Osteoblast (primary cell): Measurements from ENCODE around the gene SORCS2. TPM values are rescaled to one million over a fixed set of nuclear protein-coding genes. Genes with fewer than 3 reads are reported as not detected.
A peak's percentile ranks its signal among the peaks of the same experiment; 100 is the strongest.

Source experiments
- DNase-seq: peaks from one replicate; pipeline ENCODE4 v3.0.0; 2011; ENCODE audit warnings: low spot score, mixed read lengths; ENCODE audit not compliant: insufficient read length; ENCODE audit errors: missing footprints
- H2AFZ ChIP-seq: 2 replicates; pipeline ENCODE4 v1.6.0; 2011; ENCODE audit warnings: mild to moderate bottlenecking, low read length
- H3K27ac ChIP-seq: 2 replicates; pipeline ENCODE4 v1.5.1; 2011; ENCODE audit warnings: mild to moderate bottlenecking, low read depth, low read length, moderate library complexity
- H3K27me3 ChIP-seq: 2 replicates; pipeline ENCODE4 v1.6.0; 2012; ENCODE audit warnings: mild to moderate bottlenecking, control low read depth, inconsistent platforms, low read length, moderate library complexity; ENCODE audit not compliant: insufficient read depth
- H3K36me3 ChIP-seq: 2 replicates; pipeline ENCODE4 v1.5.1; 2011; ENCODE audit warnings: mild to moderate bottlenecking, low read length, control low read depth, moderate library complexity; ENCODE audit not compliant: insufficient read depth
- H3K4me1 ChIP-seq: 2 replicates; pipeline ENCODE4 v1.5.1; 2011; ENCODE audit warnings: mild to moderate bottlenecking, low read length, control low read depth, moderate library complexity; ENCODE audit not compliant: insufficient read depth
- H3K4me2 ChIP-seq: 2 replicates; pipeline ENCODE4 v1.6.0; 2011; ENCODE audit warnings: mild to moderate bottlenecking, low read length; ENCODE audit not compliant: insufficient read depth
- H3K4me3 ChIP-seq: fragments of 200-600 bp; sonication (generic); 3 replicates; pipeline ENCODE4 v1.5.1; 2012; ENCODE audit warnings: mild to moderate bottlenecking, low read length, inconsistent platforms; ENCODE audit not compliant: insufficient read depth
- H3K79me2 ChIP-seq: 2 replicates; pipeline ENCODE4 v1.6.0; 2012; ENCODE audit warnings: mild to moderate bottlenecking, low read length, control low read depth, inconsistent platforms; ENCODE audit not compliant: insufficient read depth
- H3K9me3 ChIP-seq: 2 replicates; pipeline ENCODE4 v1.5.1; 2011; ENCODE audit warnings: low read depth, low read length, control low read depth
- H4K20me1 ChIP-seq: 2 replicates; pipeline ENCODE4 v1.6.0; 2012; ENCODE audit warnings: mild to moderate bottlenecking, low read length, control low read depth; ENCODE audit not compliant: insufficient read depth
- total RNA-seq: library from RNA; depleted of rRNA; stranded (reverse); fragments of >200 nt; gene quantifications from 2 replicates; pipeline ENCODE4 v1.2.3, GENCODE V29; 2012
- TF ChIP-seq, protein P1 (sequence below): IDR thresholded peaks from 2 replicates; pipeline ENCODE4 v1.5.1; 2011; ENCODE audit warnings: mild to moderate bottlenecking, low read depth, low read length, moderate library complexity; ENCODE audit errors: extremely low read depth

SORCS2 gene
- total RNA-seq, 1 donor: 9.0 TPM

GRCh38 chr4:7641712-7642111, 449.4 kb downstream of the SORCS2 start:
- no peaks in the 10 kb centered on the region for H3K79me2 ChIP-seq

DNA sequence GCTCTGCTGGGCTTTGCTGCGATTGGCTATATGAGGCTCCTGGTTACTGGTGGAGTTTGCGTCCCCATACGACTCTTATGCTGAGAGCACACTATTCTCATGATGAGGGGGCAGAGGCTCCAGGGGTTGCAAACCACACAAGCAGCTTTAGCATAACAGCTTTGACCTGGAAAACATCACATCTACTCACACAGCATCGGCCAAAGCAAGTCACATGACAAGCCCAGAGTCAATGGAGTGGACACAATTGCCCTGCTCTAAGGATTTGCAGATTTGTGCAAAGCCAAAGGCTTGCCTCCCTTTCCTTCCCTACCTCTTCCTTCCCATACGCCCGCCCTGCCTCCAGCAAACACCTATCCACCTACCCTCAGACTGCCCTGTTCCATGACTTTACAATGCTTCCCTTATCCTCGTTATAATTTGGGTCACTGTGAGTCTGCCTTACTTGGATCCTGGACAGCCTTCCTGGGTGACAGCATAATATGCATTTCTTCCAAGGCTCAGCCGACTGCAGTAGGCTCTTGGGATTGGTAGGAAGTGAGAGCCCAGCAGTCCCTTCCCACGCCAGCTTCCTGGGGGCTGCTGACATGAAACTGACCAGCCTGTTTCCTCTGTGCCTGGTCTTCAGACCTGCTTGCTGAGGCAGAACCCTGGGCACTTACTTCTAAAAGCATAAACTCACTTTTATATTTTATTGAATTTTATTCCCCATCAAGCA, 450.6 kb downstream of the SORCS2 start:
- Histone ChIP-seq H4K20me1 (no peaks in the 10 kb centered on the region), H3K4me3 (no peak overlapping the region), H3K27ac (no peak overlapping the region), H3K79me2 (no peaks in the 10 kb centered on the region), H3K4me2 (no peak overlapping the region), H2AFZ (no peak overlapping the region), H3K27me3 (peaks cover 13% of the 10 kb centered on the region), H3K36me3 (no peaks in the 10 kb centered on the region), H3K4me1 (peaks cover 3% of the 10 kb centered on the region), H3K9me3 (no peaks in the 10 kb centered on the region)
- peak; percentile 64 for DNase-seq
- TF ChIP-seq, protein P1, sequence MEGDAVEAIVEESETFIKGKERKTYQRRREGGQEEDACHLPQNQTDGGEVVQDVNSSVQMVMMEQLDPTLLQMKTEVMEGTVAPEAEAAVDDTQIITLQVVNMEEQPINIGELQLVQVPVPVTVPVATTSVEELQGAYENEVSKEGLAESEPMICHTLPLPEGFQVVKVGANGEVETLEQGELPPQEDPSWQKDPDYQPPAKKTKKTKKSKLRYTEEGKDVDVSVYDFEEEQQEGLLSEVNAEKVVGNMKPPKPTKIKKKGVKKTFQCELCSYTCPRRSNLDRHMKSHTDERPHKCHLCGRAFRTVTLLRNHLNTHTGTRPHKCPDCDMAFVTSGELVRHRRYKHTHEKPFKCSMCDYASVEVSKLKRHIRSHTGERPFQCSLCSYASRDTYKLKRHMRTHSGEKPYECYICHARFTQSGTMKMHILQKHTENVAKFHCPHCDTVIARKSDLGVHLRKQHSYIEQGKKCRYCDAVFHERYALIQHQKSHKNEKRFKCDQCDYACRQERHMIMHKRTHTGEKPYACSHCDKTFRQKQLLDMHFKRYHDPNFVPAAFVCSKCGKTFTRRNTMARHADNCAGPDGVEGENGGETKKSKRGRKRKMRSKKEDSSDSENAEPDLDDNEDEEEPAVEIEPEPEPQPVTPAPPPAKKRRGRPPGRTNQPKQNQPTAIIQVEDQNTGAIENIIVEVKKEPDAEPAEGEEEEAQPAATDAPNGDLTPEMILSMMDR: no peak

More at GRCh38 chr4:7641712-7642111, 449.4 kb downstream of the SORCS2 start:
- Histone ChIP-seq H3K27ac (no peak overlapping the region), H2AFZ (no peak overlapping the region), H3K9me3 (no peaks in the 10 kb centered on the region), H3K36me3 (no peaks in the 10 kb centered on the region), H4K20me1 (no peaks in the 10 kb centered on the region), H3K4me2 (no peak overlapping the region), H3K4me3 (no peak overlapping the region), H3K4me1 (no peaks in the 10 kb centered on the region), H3K27me3 (peaks cover 13% of the 10 kb centered on the region)
- DNase-seq: no peak
- TF ChIP-seq, protein P1: no peak

DNA sequence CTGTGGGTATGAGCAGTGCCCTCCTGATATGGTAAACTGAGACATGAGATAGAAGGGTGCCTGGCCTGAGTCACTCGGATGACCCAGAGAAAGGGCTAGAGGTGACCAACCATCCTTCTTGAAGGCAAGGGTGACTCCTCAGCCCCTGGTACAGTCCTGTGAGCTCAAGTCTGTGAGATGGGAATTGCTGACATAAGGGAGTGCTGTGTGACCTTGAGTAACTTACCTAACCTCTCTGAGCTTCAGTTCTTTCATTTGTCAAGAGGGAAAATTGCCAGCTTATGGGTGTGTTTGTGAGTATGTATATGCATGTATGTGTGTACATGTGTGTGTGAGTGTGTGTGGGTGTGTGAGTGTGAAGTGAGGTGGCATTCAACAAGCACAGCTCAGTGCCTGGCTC, 452.8 kb downstream of the SORCS2 start:
- DNase-seq: no peak
- Histone ChIP-seq H3K4me2 (no peak overlapping the region), H3K79me2 (no peaks in the 10 kb centered on the region), H3K36me3 (no peaks in the 10 kb centered on the region), H3K27ac (no peak overlapping the region), H3K4me1 (peaks cover 12% of the 10 kb centered on the region), H3K27me3 (peaks cover 13% of the 10 kb centered on the region), H3K4me3 (no peak overlapping the region), H2AFZ (no peak overlapping the region), H4K20me1 (no peaks in the 10 kb centered on the region), H3K9me3 (no peaks in the 10 kb centered on the region)
- TF ChIP-seq, protein P1: no peak

GRCh38 chr4:7645956-7646355, 453.6 kb downstream of the SORCS2 start:
- Histone ChIP-seq H3K27me3 (peaks cover 13% of the 10 kb centered on the region), H3K4me3 (no peak overlapping the region), H3K36me3 (no peaks in the 10 kb centered on the region), H2AFZ (no peak overlapping the region), H3K4me2 (no peak overlapping the region), H4K20me1 (no peaks in the 10 kb centered on the region), H3K4me1 (peaks cover 17% of the 10 kb centered on the region), H3K79me2 (no peaks in the 10 kb centered on the region), H3K9me3 (no peaks in the 10 kb centered on the region), H3K27ac (no peak overlapping the region)
- TF ChIP-seq, protein P1: no peak
- DNase-seq: no peak
